Astrocyte (in vitro differentiated cells and primary cell): ENCODE data around the gene CYLD. TPM values are rescaled to one million over a fixed set of nuclear protein-coding genes. Genes with fewer than 3 reads are reported as not detected.

Source experiments
- DNase-seq: peaks from one replicate; pipeline ENCODE4 v3.0.0-alpha.2; 2010; ENCODE audit warnings: low read depth
- FAIRE-seq: peaks from 2 replicates; lab custom pipeline; 2011; peaks lifted over from hg19 to GRCh38; lab: Jason Lieb, UNC
- H2AFZ ChIP-seq: 2 replicates; pipeline ENCODE4 v1.6.0; 2012; ENCODE audit warnings: low read depth, low read length, inconsistent platforms
- H3K27ac ChIP-seq: 2 replicates; pipeline ENCODE4 v1.5.1; 2011; ENCODE audit warnings: low read depth, low read length, inconsistent platforms
- H3K27me3 ChIP-seq: 2 replicates; pipeline ENCODE4 v1.6.0; 2011; ENCODE audit warnings: low read length, inconsistent platforms; ENCODE audit not compliant: insufficient read depth
- H3K36me3 ChIP-seq: 2 replicates; pipeline ENCODE4 v1.5.1; 2011; ENCODE audit warnings: low read length, inconsistent platforms; ENCODE audit not compliant: insufficient read depth
- H3K4me1 ChIP-seq: 2 replicates; pipeline ENCODE4 v1.5.1; 2011; ENCODE audit warnings: low read length, inconsistent platforms; ENCODE audit not compliant: insufficient read depth
- H3K4me2 ChIP-seq: 2 replicates; pipeline ENCODE4 v1.6.0; 2012; ENCODE audit warnings: low read length, inconsistent platforms
- H3K4me3 ChIP-seq: 2 replicates; pipeline ENCODE4 v1.5.1; 2011; ENCODE audit warnings: low read depth, mild to moderate bottlenecking, low read length, inconsistent platforms; ENCODE audit not compliant: insufficient read depth
- H3K79me2 ChIP-seq: 2 replicates; pipeline ENCODE4 v1.6.0; 2012; ENCODE audit warnings: mild to moderate bottlenecking, low read length, inconsistent platforms; ENCODE audit not compliant: insufficient read depth
- H3K9ac ChIP-seq: 2 replicates; pipeline ENCODE4 v1.6.0; 2012; ENCODE audit warnings: mild to moderate bottlenecking, low read length, inconsistent platforms
- H3K9me3 ChIP-seq: 2 replicates; pipeline ENCODE4 v1.5.1; 2012; ENCODE audit warnings: low read depth, mild to moderate bottlenecking, low read length, inconsistent platforms; ENCODE audit not compliant: insufficient read depth
- H4K20me1 ChIP-seq: 2 replicates; pipeline ENCODE4 v1.6.0; 2012; ENCODE audit warnings: low read length, inconsistent platforms; ENCODE audit not compliant: insufficient read depth
- H3K27ac Mint-ChIP-seq: one replicate; pipeline ENCODE4 v1.8.0; 2021; ENCODE audit warnings: mild to moderate bottlenecking, mixed read lengths; ENCODE audit not compliant: unreplicated experiment
- H3K27me3 Mint-ChIP-seq: one replicate; pipeline ENCODE4 v1.8.0; 2021; ENCODE audit warnings: low read depth, mixed read lengths; ENCODE audit not compliant: unreplicated experiment
- H3K36me3 Mint-ChIP-seq: one replicate; pipeline ENCODE4 v1.8.0; 2021; ENCODE audit warnings: low read depth, mixed read lengths; ENCODE audit not compliant: unreplicated experiment
- H3K4me1 Mint-ChIP-seq: one replicate; pipeline ENCODE4 v1.8.0; 2021; ENCODE audit warnings: low read depth, mixed read lengths; ENCODE audit not compliant: unreplicated experiment
- H3K4me3 Mint-ChIP-seq: one replicate; pipeline ENCODE4 v1.8.0; 2021; ENCODE audit warnings: mild to moderate bottlenecking, moderate library complexity, mixed read lengths; ENCODE audit not compliant: unreplicated experiment
- H3K9me3 Mint-ChIP-seq: one replicate; pipeline ENCODE4 v1.8.0; 2021; ENCODE audit warnings: mild to moderate bottlenecking, mixed read lengths; ENCODE audit not compliant: unreplicated experiment
- CTCF ChIP-seq: IDR thresholded peaks from 2 replicates; pipeline ENCODE4 v1.5.1; 2011; ENCODE audit warnings: low read depth, mild to moderate bottlenecking, inconsistent platforms, low read length, moderate library complexity; ENCODE audit not compliant: insufficient read depth
- EZH2 ChIP-seq: IDR thresholded peaks from 2 replicates; pipeline ENCODE4 v1.6.1; 2012; ENCODE audit warnings: mild to moderate bottlenecking, low read length, inconsistent platforms; ENCODE audit not compliant: insufficient read depth
- total RNA-seq: library from RNA; stranded (reverse); gene quantifications from 2 replicates; pipeline ENCODE4 v1.2.1, GENCODE V29; 2021

CYLD gene
- total RNA-seq, 1 donor from 2014 or later: 34.2 TPM

- Histone ChIP-seq H3K79me2 (no peaks in the 10 kb centered on the region), H3K4me2 (no peak overlapping the region)
- DNase-seq: no peak
Observed at GRCh38 chr16:50767197-50767596, 25.3 kb downstream of the CYLD start.

GRCh38 chr16:50771366-50771765 lies 29.5 kb downstream of the CYLD start:
- no peaks in the 10 kb centered on the region for H3K9me3 ChIP-seq
- no peaks in the 10 kb centered on the region for H3K36me3 ChIP-seq
- H4K20me1 ChIP-seq: peaks cover 3% of the 10 kb centered on the region
- Mint-ChIP-seq H3K9me3 (peaks cover 9% of the 10 kb centered on the region), H3K36me3 (peaks cover 15% of the 10 kb centered on the region), H3K4me3 (no peak overlapping the region), H3K27ac (no peak overlapping the region), H3K27me3 (no peaks in the 10 kb centered on the region), H3K4me1 (no peaks in the 10 kb centered on the region)
- H3K27ac ChIP-seq: no peak overlapping the region
- no peak overlapping the region for H3K4me2 ChIP-seq
- H2AFZ ChIP-seq: no peak overlapping the region
- no peaks in the 10 kb centered on the region for H3K27me3 ChIP-seq
- H3K4me3 ChIP-seq: no peak overlapping the region
- H3K79me2 ChIP-seq: no peaks in the 10 kb centered on the region
- H3K4me1 ChIP-seq: no peaks in the 10 kb centered on the region
- no peak overlapping the region for H3K9ac ChIP-seq
- no peak for FAIRE-seq
- peak; percentile 44 for DNase-seq
- no peak for TF ChIP-seq EZH2
- TF ChIP-seq CTCF: no peak

More at GRCh38 chr16:50767197-50767596, 25.3 kb downstream of the CYLD start:
- TF ChIP-seq CTCF (no peak), EZH2 (no peak)
- H3K4me3 Mint-ChIP-seq: no peak overlapping the region
- Histone ChIP-seq H4K20me1 (no peaks in the 10 kb centered on the region), H3K36me3 (no peaks in the 10 kb centered on the region), H3K9ac (no peak overlapping the region), H3K4me3 (no peak overlapping the region), H3K4me1 (no peaks in the 10 kb centered on the region), H3K27ac (no peak overlapping the region), H3K9me3 (no peaks in the 10 kb centered on the region), H3K27me3 (no peaks in the 10 kb centered on the region), H2AFZ (no peak overlapping the region)
- peaks cover 27% of the 10 kb centered on the region for H3K36me3 Mint-ChIP-seq
- peaks cover 19% of the 10 kb centered on the region for H3K9me3 Mint-ChIP-seq
- no peak for FAIRE-seq
- no peaks in the 10 kb centered on the region for H3K27me3 Mint-ChIP-seq
- no peak overlapping the region for H3K27ac Mint-ChIP-seq
- H3K4me1 Mint-ChIP-seq: peaks cover 11% of the 10 kb centered on the region

GRCh38 chr16:50774405-50774804 lies 32.5 kb downstream of the CYLD start:
- Histone ChIP-seq H3K4me1 (no peaks in the 10 kb centered on the region), H3K9me3 (no peaks in the 10 kb centered on the region), H3K27me3 (no peaks in the 10 kb centered on the region), H3K79me2 (no peaks in the 10 kb centered on the region), H4K20me1 (peaks cover 3% of the 10 kb centered on the region), H3K4me3 (no peak overlapping the region), H3K27ac (no peak overlapping the region), H3K9ac (no peak overlapping the region), H2AFZ (no peak overlapping the region), H3K4me2 (no peak overlapping the region), H3K36me3 (no peaks in the 10 kb centered on the region)
- TF ChIP-seq CTCF (no peak), EZH2 (no peak)
- H3K36me3 Mint-ChIP-seq: peaks cover 6% of the 10 kb centered on the region
- H3K4me3 Mint-ChIP-seq: no peak overlapping the region
- H3K27me3 Mint-ChIP-seq: no peaks in the 10 kb centered on the region
- no peak for FAIRE-seq
- peaks cover 3% of the 10 kb centered on the region for H3K4me1 Mint-ChIP-seq
- H3K27ac Mint-ChIP-seq: no peak overlapping the region
- DNase-seq: no peak
- H3K9me3 Mint-ChIP-seq: peaks cover 3% of the 10 kb centered on the region
